Natural killer cell (primary cell): ENCODE results near the gene LRRC26. TPM values are rescaled to one million over a fixed set of nuclear protein-coding genes. Genes with fewer than 3 reads are reported as not detected.

Experiments used
- ATAC-seq, 3 donors: fragments of 150-1000 bp in 2 of 3; fragments of 200-7000 bp in 1 of 3; cut with Tn5 transposase; 1 replicate in 1 of 3; 2 replicates in 2 of 3; pipeline ENCODE4 v1.10.0; 2021; ENCODE audit warnings: mild to moderate bottlenecking in 2 of 3, moderate library complexity in 2 of 3
- DNase-seq, 2 donors: peaks; one replicate each; pipeline versions ENCODE4 v3.0.0 to v3.0.0-alpha.2; 2013 to 2021; ENCODE audit warnings: mixed read lengths in 1 of 2
- H3K27ac ChIP-seq: one replicate; pipeline ENCODE4 v1.5.1; 2013; ENCODE audit warnings: mild to moderate bottlenecking, low read length
- H3K27me3 ChIP-seq: one replicate; pipeline ENCODE4 v1.6.1; 2013; ENCODE audit warnings: low read length; ENCODE audit not compliant: control insufficient read depth, insufficient read depth
- H3K36me3 ChIP-seq: one replicate; pipeline ENCODE4 v1.6.1; 2013; ENCODE audit warnings: low read length; ENCODE audit not compliant: control insufficient read depth, insufficient read depth
- H3K4me1 ChIP-seq: one replicate; pipeline ENCODE4 v1.6.1; 2013; ENCODE audit warnings: low read length; ENCODE audit not compliant: control insufficient read depth, insufficient read depth
- H3K4me3 ChIP-seq: one replicate; pipeline ENCODE4 v1.5.1; 2013; ENCODE audit warnings: low read length
- H3K9me3 ChIP-seq: one replicate; pipeline ENCODE4 v1.6.1; 2013; ENCODE audit warnings: low read length; ENCODE audit not compliant: control insufficient read depth, insufficient read depth
- H3K27ac Mint-ChIP-seq, 2 donors: one replicate each; pipeline ENCODE4 v1.8.0; 2022; ENCODE audit warnings: mild to moderate bottlenecking in 2 of 2, mixed read lengths in 2 of 2, moderate library complexity in 1 of 2
- H3K27me3 Mint-ChIP-seq, 2 donors: one replicate each; pipeline ENCODE4 v1.8.0; 2022; ENCODE audit warnings: low read depth in 2 of 2, mixed read lengths in 2 of 2
- H3K36me3 Mint-ChIP-seq: one replicate; pipeline ENCODE4 v1.8.0; 2022; ENCODE audit warnings: mixed read lengths
- H3K4me1 Mint-ChIP-seq, 2 donors: one replicate each; pipeline ENCODE4 v1.8.0; 2022; ENCODE audit warnings: mixed read lengths in 2 of 2
- H3K4me3 Mint-ChIP-seq: one replicate; pipeline ENCODE4 v1.8.0; 2022; ENCODE audit warnings: mild to moderate bottlenecking, moderate library complexity, mixed read lengths
- H3K9me3 Mint-ChIP-seq, 2 donors: one replicate each; pipeline ENCODE4 v1.8.0; 2022; ENCODE audit warnings: mixed read lengths in 2 of 2
- CTCF ChIP-seq: fragments of 200-600 bp; IDR thresholded peaks from one replicate; pipeline ENCODE4 v1.8.0; 2022; ENCODE audit warnings: antibody characterized with exemption
- WGBS: methylation state at CpG from one replicate; pipeline ENCODE4 v1.1.7; 2013; ENCODE audit warnings: missing lambda C conversion rate; ENCODE audit not compliant: insufficient coverage; 5-methylcytosine and 5-hydroxymethylcytosine counted together
- intact Hi-C: fragments of 100-400 bp; cut with micrococcal nuclease; formaldehyde crosslinking; loops from one replicate; pipeline ENCODE4 v1.14.2; 2022
- total RNA-seq, 4 donors: library from RNA; stranded (reverse); fragments of 120-200 nt in 1 of 4; gene quantifications; one replicate each; pipeline versions ENCODE4 v1.2.3 to v1.2.4, GENCODE V29; 2013 to 2022

Gene LRRC26
- total RNA-seq, 3 donors from 2014 or later (not counting 1 experiment from before 2014, with no cell fraction given) = not detected

DNA sequence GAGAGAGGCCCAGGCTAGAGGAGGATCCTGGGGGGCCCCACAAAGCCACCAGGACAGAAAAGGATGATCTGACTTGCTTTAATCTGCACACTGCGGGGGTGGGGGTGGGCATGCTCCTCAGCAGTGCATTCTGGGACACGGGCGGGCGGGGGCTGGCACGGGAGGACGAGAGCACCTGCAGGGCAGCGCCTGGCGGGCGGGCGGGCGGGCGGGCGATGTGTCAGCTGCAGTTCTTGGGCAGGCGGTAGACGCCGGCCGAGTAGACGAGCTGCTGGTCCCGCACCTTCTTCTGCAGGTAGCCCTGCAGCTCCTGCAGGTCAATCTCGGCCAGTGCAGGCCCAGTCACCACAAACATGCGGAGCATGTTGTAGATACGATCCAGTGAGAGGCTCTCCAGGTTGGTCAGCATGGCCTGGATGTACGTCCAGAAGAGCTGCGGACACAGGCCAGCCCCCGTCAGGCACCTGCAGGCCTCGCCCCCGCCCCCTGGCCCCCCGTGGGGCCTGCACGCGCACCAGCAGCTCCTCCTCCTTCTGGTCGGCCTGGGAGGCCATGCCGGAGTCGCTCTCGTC is 5.0 kb upstream of the LRRC26 start:
- H3K4me3 Mint-ChIP-seq = no peak overlapping the region
- TF ChIP-seq CTCF = no peak
- DNase-seq = no peak
- no peak overlapping the region for H3K27ac ChIP-seq
- H3K4me3 ChIP-seq = no peak overlapping the region
- peaks cover 4% of the 10 kb centered on the region for H3K4me1 ChIP-seq
- H3K27ac Mint-ChIP-seq = no peak overlapping the region
- no peaks in the 10 kb centered on the region for H3K9me3 Mint-ChIP-seq
- intact Hi-C loops = no loop called here
- no peaks in the 10 kb centered on the region for H3K4me1 Mint-ChIP-seq
- 60% methylated on average over 34 of the region's 34 CpGs for WGBS
- H3K9me3 ChIP-seq = no peaks in the 10 kb centered on the region
- peak in 1 of 3 donors; percentile 4 for ATAC-seq
- peaks cover 18% of the 10 kb centered on the region for H3K36me3 ChIP-seq
- peaks cover 21% of the 10 kb centered on the region for H3K27me3 ChIP-seq
- H3K36me3 Mint-ChIP-seq = no peaks in the 10 kb centered on the region
- peaks cover 0 to 6% of the 10 kb centered on the region in 2 donors for H3K27me3 Mint-ChIP-seq

GRCh38 chr9:137173796-137174664 is 4.2 kb upstream of the LRRC26 start:
- no peak overlapping the region for H3K4me3 Mint-ChIP-seq
- intact Hi-C loops = no loop called here

GRCh38 chr9:137172901-137173795 is 3.3 kb upstream of the LRRC26 start:
- Mint-ChIP-seq H3K27me3 (peaks cover 0 to 9% of the 10 kb centered on the region in 2 donors), H3K4me1 (no peaks in the 10 kb centered on the region), H3K4me3 (no peak overlapping the region), H3K9me3 (no peaks in the 10 kb centered on the region), H3K27ac (no peak overlapping the region), H3K36me3 (no peaks in the 10 kb centered on the region)
- no peak for TF ChIP-seq CTCF
- H3K4me3 ChIP-seq = no peak overlapping the region
- ATAC-seq (no peak), DNase-seq (no peak)
- no peak overlapping the region for H3K27ac ChIP-seq
- WGBS = 30% methylated on average over 20 of the region's 21 CpGs
- peaks cover 3% of the 10 kb centered on the region for H3K36me3 ChIP-seq
- H3K4me1 ChIP-seq = peaks cover 4% of the 10 kb centered on the region
- H3K9me3 ChIP-seq = no peaks in the 10 kb centered on the region
- intact Hi-C loops = no loop called here
- peaks cover 21% of the 10 kb centered on the region for H3K27me3 ChIP-seq

More at GRCh38 chr9:137173796-137174664, 4.2 kb upstream of the LRRC26 start:
- Mint-ChIP-seq H3K4me1 (no peaks in the 10 kb centered on the region), H3K9me3 (no peaks in the 10 kb centered on the region), H3K27me3 (peaks cover 0 to 6% of the 10 kb centered on the region in 2 donors), H3K36me3 (no peaks in the 10 kb centered on the region), H3K27ac (no peak overlapping the region)
- Histone ChIP-seq H3K9me3 (no peaks in the 10 kb centered on the region), H3K4me3 (no peak overlapping the region), H3K4me1 (peaks cover 4% of the 10 kb centered on the region), H3K27ac (no peak overlapping the region), H3K36me3 (peaks cover 10% of the 10 kb centered on the region), H3K27me3 (peaks cover 21% of the 10 kb centered on the region)
- DNase-seq (no peak), ATAC-seq (no peak)
- no peak for TF ChIP-seq CTCF
- WGBS = 90% methylated on average over 45 of the region's 45 CpGs
